GM12873 (cell line): Measurements from ENCODE around the gene MAX.

Experiments used
- CTCF ChIP-seq: IDR thresholded peaks from 2 replicates; pipeline ENCODE4 v1.5.1; 2012; ENCODE audit warnings: low read depth, mild to moderate bottlenecking, moderate library complexity, low read length, control low read depth; ENCODE audit not compliant: insufficient read depth; ENCODE audit errors: missing control alignments

MAX gene

DNA sequence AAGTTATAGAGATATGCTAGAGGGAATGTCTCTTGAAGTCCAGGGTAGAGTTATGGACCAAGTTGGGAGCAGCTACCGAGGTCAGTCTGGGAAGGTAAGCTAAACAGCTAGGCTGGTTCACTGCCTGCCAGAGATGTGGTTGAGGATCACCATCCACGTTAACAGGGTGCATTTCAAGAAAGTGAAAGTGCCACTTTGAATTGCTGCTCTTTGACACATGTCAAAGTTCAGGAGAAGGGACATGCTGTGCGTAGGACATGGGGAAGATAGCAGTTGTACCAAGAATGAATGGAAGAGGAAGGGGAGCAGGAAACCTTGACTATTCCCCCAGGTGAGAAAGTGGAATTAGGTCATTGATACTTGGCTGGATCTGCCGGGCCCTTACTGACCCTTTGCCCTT is 49.5 kb downstream of the MAX start:
- TF ChIP-seq CTCF = no peak

DNA sequence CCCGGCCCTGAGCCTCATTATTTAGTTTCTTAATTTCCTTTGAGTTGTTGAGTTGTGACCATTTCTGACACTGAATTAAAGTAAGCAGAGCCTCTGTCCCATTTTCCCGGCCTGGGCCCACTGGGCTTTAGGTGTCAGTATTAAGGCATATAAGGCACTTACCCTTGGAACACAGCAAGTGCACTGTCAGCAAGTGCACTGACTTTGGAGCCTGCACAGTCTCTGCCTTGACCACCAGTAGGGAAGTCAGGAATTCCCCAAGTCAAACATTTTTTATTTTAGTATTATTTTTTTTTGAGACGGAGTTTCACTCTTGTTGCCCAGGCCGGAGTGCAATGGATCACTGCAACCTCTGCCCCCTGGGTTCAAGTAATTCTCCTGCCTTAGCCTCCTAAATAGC is 56.6 kb downstream of the MAX start:
- no peak for TF ChIP-seq CTCF

DNA sequence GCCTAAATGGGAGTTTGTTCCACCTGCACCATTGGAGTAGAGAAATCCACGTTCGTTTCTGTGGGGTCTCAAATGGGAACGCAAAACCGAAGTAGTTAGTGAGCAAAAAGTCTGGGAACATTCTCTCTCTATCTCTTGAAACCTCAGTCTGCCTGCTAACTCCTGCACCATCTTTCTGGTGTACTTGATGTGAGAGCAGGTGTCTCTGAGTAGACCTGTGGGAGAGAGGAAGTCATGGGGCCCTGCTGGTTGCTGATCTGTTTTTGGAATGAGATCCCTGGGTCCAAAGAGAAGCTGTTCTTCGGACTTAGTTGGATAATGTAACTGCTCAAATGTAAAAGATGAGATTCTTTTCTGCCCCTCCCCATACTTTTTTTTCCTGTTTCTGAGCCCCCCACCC is 57.3 kb downstream of the MAX start:
- TF ChIP-seq CTCF = no peak

DNA sequence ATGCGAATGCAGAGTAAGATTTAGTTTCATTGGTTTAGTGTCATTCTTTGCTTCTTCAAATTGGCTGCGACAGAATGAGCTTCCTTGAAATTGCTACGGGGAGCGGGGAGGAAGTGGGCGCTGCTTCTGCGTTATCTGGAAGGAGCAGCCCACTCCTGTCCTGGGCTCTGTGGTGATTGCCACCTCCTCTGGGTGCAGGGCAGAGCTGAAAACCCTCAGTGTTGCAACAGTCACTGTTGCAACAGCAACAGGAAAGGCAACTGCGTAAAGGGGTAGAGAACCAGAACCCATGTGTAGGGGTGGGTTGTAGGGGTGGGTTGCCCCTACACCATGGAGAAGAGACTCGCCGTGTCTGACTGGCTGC is 57.7 kb downstream of the MAX start:
- TF ChIP-seq CTCF = no peak

DNA sequence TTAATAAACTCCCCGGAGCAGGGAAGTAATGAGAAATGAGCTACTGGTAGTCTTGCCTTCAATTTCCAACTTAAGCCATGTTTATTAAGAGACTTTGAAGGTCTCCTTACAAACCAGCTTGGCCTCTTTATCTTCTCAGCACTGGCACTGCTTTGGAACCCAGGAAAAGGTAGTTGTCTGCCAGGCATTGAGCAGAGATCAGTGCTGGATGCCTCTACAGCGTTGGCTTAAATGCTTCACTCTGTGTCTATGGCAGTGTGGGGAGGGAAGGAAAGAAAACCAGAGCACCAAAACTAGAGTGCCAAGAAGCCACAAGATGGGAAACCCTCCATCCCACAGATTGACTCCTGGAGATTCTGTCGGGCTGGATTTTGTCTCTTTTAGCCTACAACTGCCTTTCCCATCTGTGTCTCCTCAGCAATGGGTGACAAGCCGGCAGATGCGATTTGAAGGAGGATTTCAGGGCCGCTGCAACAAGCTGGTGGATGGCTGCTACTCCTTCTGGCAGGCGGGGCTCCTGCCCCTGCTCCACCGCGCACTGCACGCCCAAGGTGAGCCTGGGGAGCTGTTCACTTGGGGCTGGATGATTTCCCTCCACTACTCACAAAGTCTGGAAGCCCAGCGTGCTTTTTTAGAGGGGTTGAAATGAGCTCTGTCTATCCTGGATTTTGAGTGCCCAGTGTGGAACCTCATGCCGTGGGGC is 58.3 kb downstream of the MAX start:
- TF ChIP-seq CTCF = no peak

DNA sequence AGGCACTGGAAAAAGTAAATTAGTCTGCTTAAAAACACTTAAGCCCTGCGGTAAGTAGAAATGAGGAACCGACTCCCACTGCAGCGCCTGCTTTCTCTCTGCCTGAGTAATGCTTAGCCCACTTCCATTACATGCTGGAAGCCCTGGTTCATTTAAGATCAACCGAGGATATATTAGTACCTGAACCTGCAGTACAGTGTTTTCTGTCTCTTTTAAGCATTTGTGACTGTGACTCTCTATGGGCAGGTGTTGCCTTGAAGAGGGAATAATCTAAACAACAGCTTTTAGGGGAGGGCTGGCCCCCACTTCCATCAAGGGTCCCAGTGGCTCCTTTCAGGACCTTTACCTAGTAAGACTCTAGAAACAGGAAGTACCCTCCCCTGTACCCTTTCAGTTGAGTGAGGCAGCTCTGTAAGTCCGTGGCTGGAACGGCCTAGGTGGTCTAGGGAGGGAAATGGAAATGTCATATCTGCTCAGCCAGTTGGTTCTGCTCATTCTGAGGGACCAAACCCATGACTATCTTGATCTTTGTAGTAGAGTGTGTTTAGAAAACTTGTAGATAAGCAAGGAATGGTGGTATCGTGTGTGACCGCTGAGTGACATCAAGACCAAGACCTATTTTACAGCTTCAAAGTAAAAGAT is 59.5 kb downstream of the MAX start:
- no peak for TF ChIP-seq CTCF

GRCh38 chr14:65042296-65042695 is 60.0 kb downstream of the MAX start:
- no peak for TF ChIP-seq CTCF
